ENCODE data around the gene HNRNPR. TPM values are rescaled to one million over a fixed set of nuclear protein-coding genes. Genes with fewer than 3 reads are reported as not detected.
"Not testable (repeated sequence)": the region's sequence is repeated elsewhere in the genome, so short reads cannot be mapped to it uniquely, and the experiment has no call there.

HNRNPR gene
- total RNA-seq, 1 experiment from 2014 or later = 300 TPM

- ChIA-PET CTCF (no interaction called here), POLR2A (ENCODE audit: low non-redundant PET) (no interaction called here)
- H3K9me3 ChIP-seq (ENCODE audit: low read depth, low read length, poor library complexity, severe bottlenecking) = no peaks in the 10 kb centered on the region
- H3K36me3 ChIP-seq (ENCODE audit: insufficient read depth, low read length, poor library complexity, severe bottlenecking) = no peaks in the 10 kb centered on the region
- TF ChIP-seq CTCF (conservative IDR thresholded peaks at IDR 0.05; ENCODE audit: low read depth, low read length) = no peak
- TF ChIP-seq EZH2 (IDR thresholded peaks at IDR 0.05; ENCODE audit: borderline replicate concordance, low read depth, low read length, poor library complexity, severe bottlenecking) = no peak
- no peak for DNase-seq (ENCODE audit: low spot score)
- H3K4me1 ChIP-seq (ENCODE audit: insufficient read depth, low read length, poor library complexity, severe bottlenecking) = peaks cover 7% of the 10 kb centered on the region
- no peak overlapping the region for H3K4me3 ChIP-seq (ENCODE audit: low read depth, low read length, poor library complexity, severe bottlenecking)
- no peaks in the 10 kb centered on the region for H3K27me3 ChIP-seq (replicated peaks; ENCODE audit: insufficient read depth, low read depth, low read length, poor library complexity)
- intact Hi-C loops (cut with micrococcal nuclease; ENCODE audit: unreplicated experiment) = no loop called here
- no peak overlapping the region for H3K27ac ChIP-seq (ENCODE audit: low read depth, low read length, poor library complexity, severe bottlenecking)
- BruUV-seq (replicated peaks) = no TSS peak
Measured at GRCh38 chr1:23380719-23381118, 36.6 kb upstream of the HNRNPR start.

GRCh38 chr1:23380236-23380635 lies 36.2 kb upstream of the HNRNPR start:
- DNase-seq (ENCODE audit: low spot score); BruUV-seq (replicated peaks); CTCF ChIA-PET; H3K9me3 ChIP-seq (ENCODE audit: low read depth, low read length, poor library complexity, severe bottlenecking); H3K4me1 ChIP-seq (ENCODE audit: insufficient read depth, low read length, poor library complexity, severe bottlenecking); POLR2A ChIA-PET (ENCODE audit: low non-redundant PET); H3K4me3 ChIP-seq (ENCODE audit: low read depth, low read length, poor library complexity, severe bottlenecking); H3K27ac ChIP-seq (ENCODE audit: low read depth, low read length, poor library complexity, severe bottlenecking); intact Hi-C loops (cut with micrococcal nuclease; ENCODE audit: unreplicated experiment); H3K27me3 ChIP-seq (replicated peaks; ENCODE audit: insufficient read depth, low read depth, low read length, poor library complexity); H3K36me3 ChIP-seq (ENCODE audit: insufficient read depth, low read length, poor library complexity, severe bottlenecking): not testable (repeated sequence)

GRCh38 chr1:23376890-23377811 lies 33.1 kb upstream of the HNRNPR start:
- POLR2A ChIA-PET (ENCODE audit: low non-redundant PET) = no interaction called here
- no peaks in the 10 kb centered on the region for H3K27me3 ChIP-seq (replicated peaks; ENCODE audit: insufficient read depth, low read depth, low read length, poor library complexity)
- no peak overlapping the region for H3K4me3 ChIP-seq (ENCODE audit: low read depth, low read length, poor library complexity, severe bottlenecking)
- no peaks in the 10 kb centered on the region for H3K9me3 ChIP-seq (ENCODE audit: low read depth, low read length, poor library complexity, severe bottlenecking)
- DNase-seq (ENCODE audit: low spot score) = peak; percentile 65
- no peaks in the 10 kb centered on the region for H3K36me3 ChIP-seq (ENCODE audit: insufficient read depth, low read length, poor library complexity, severe bottlenecking)
- peaks cover 7% of the 10 kb centered on the region for H3K4me1 ChIP-seq (ENCODE audit: insufficient read depth, low read length, poor library complexity, severe bottlenecking)
- intact Hi-C loops (cut with micrococcal nuclease; ENCODE audit: unreplicated experiment) = no loop called here
- TF ChIP-seq CTCF (conservative IDR thresholded peaks at IDR 0.05; ENCODE audit: low read depth, low read length) = no peak
- no peak for TF ChIP-seq EZH2 (IDR thresholded peaks at IDR 0.05; ENCODE audit: borderline replicate concordance, low read depth, low read length, poor library complexity, severe bottlenecking)
- H3K27ac ChIP-seq (ENCODE audit: low read depth, low read length, poor library complexity, severe bottlenecking) = peak overlapping the region; percentile 69
- CTCF ChIA-PET = interaction anchor here (0.5 kb wide), 1 partner anchor 124 kb away, joined by 5 read pairs; no protein-coding TSS in a partner anchor
- no TSS peak for BruUV-seq (replicated peaks)

- CTCF ChIA-PET = not testable (repeated sequence)
Measured at GRCh38 chr1:23374079-23374735, 30.1 kb upstream of the HNRNPR start.

More at GRCh38 chr1:23374079-23374735, 30.1 kb upstream of the HNRNPR start:
- intact Hi-C loops (cut with micrococcal nuclease; ENCODE audit: unreplicated experiment); H3K4me3 ChIP-seq (ENCODE audit: low read depth, low read length, poor library complexity, severe bottlenecking); H3K27me3 ChIP-seq (replicated peaks; ENCODE audit: insufficient read depth, low read depth, low read length, poor library complexity); DNase-seq (ENCODE audit: low spot score); BruUV-seq (replicated peaks); POLR2A ChIA-PET (ENCODE audit: low non-redundant PET); H3K36me3 ChIP-seq (ENCODE audit: insufficient read depth, low read length, poor library complexity, severe bottlenecking); H3K9me3 ChIP-seq (ENCODE audit: low read depth, low read length, poor library complexity, severe bottlenecking); H3K27ac ChIP-seq (ENCODE audit: low read depth, low read length, poor library complexity, severe bottlenecking): not testable (repeated sequence)
- peaks cover 31% of the 10 kb centered on the region for H3K4me1 ChIP-seq (ENCODE audit: insufficient read depth, low read length, poor library complexity, severe bottlenecking)
